ENCODE data around the gene RPS17. TPM values are rescaled to one million over a fixed set of nuclear protein-coding genes. Genes with fewer than 3 reads are reported as not detected.
A peak's percentile ranks its signal among the peaks of the same experiment; 100 is the strongest.

The RPS17 gene
- total and polyA plus RNA-seq, 10 of the 15 experiments (the other 5 are each of a cell fraction or from before 2014, with no cell fraction given): 1,223 to 7,871 (median 3,879) TPM

DNA sequence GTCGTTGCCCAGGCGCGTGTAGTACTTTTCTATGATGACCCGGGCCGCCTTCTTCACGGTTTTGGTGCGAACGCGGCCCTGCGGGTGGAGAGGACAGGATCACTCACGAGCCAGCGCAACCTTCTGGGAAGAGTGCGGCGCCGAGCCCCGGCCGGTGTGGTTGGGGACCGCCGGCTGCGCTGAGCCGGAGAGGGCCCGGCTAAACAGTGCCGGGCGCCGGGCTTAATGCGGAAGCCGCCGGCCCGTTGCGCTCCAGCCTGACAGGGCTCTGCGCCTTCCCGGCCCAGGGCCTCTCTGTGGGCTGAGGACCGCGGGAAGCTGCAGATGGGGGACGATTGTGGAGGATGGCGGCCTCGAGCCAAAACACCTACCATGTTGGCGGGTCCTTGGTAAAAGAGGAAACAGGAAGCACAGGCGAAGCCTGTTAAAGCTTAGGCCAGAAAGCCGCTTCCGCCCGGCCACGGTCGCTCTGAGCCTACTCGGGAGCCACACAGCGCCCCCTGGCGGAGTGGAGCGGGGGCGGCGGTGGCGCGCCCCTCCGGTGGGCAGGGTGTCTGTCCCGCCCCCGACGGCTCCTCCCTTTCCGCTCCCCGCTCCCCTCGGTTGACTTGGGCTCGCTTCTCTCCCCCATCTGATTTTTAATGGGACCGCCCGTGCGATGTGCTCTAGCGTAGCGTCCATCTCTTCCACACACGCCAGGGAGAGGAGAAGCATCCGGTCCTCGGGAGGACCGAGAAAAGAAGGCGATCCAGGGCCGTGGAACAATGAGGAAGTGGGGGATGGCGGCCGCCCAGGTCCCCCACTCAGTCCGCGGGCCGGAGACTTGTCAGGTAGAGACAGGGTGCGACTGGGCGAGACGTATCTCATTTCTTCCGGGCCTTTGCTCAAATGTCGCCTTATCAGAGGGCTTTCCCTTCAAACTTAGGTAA, at the start of gene RPS17 (continued):
- TF ChIP-seq RAD21 (IDR thresholded peaks at IDR 0.05; ENCODE audit: insufficient read depth, low read depth, low read length) (peak; percentile 14; the same call in 1 of the 2 replicates), STAT3 (IDR thresholded peaks at IDR 0.05; ENCODE audit: low read depth, low read length) (no peak), CHD2 (IDR thresholded peaks at IDR 0.05; ENCODE audit: borderline replicate concordance, low read depth, low read length) (peak; percentile 80; the same call in 1 of the 2 replicates), ZNF384 (IDR thresholded peaks at IDR 0.05; ENCODE audit: borderline replicate concordance, low read depth, low read length) (0 out of 2 replicates have a peak, but pooled peaks have one; percentile 25), TARDBP (IDR thresholded peaks at IDR 0.05; ENCODE audit: borderline replicate concordance) (peak; percentile 57; the same call in 1 of the 2 replicates), ETV6 (conservative IDR thresholded peaks at IDR 0.05 in 1 of 2, IDR thresholded peaks at IDR 0.05 in 1 of 2; ENCODE audit: borderline replicate concordance in 1 of 2, low read depth in 1 of 2) (peak in 1 of 2 experiments; percentile 77; a peak in 1 of 4 replicates), BMI1 (IDR thresholded peaks at IDR 0.05; ENCODE audit: borderline replicate concordance) (no peak), ZSCAN29 (IDR thresholded peaks at IDR 0.05) (peak; percentile 74; the same call in 1 of the 2 replicates), ESRRA (IDR thresholded peaks at IDR 0.05; ENCODE audit: low read length) (no peak), NR2C2 (IDR thresholded peaks at IDR 0.05; ENCODE audit: borderline replicate concordance, control insufficient read depth, insufficient read length, low read depth) (no peak), PAX5 (IDR thresholded peaks at IDR 0.05; ENCODE audit: borderline replicate concordance, low read depth, low read length) (peak; percentile 57; the same call in 1 of the 2 replicates), JUNB (IDR thresholded peaks at IDR 0.05) (no peak), SPI1 (IDR thresholded peaks at IDR 0.05; ENCODE audit: borderline replicate concordance, insufficient read depth, low read depth, low read length) (peak; percentile 75; the same call in 1 of the 2 replicates), RBBP5 (conservative IDR thresholded peaks at IDR 0.05) (peak; percentile 97; the same call in 1 of the 2 replicates), RCOR1 (conservative IDR thresholded peaks at IDR 0.05; ENCODE audit: low read depth, low read length) (0 out of 2 replicates have a peak, but pooled peaks have one; percentile 83), RELA (IDR thresholded peaks at IDR 0.05; ENCODE audit: borderline replicate concordance, partially characterized antibody) (peak; percentile 69), DPF2 (IDR thresholded peaks at IDR 0.05) (peak; percentile 76), EZH2 (IDR thresholded peaks at IDR 0.05; ENCODE audit: borderline replicate concordance, control insufficient read depth, low read depth, low read length) (no peak), MTA2 (IDR thresholded peaks at IDR 0.05; ENCODE audit: low read depth) (no peak), NR2F1 (conservative IDR thresholded peaks at IDR 0.05) (peak; percentile 30)
- TF ChIP-seq, protein P1, sequence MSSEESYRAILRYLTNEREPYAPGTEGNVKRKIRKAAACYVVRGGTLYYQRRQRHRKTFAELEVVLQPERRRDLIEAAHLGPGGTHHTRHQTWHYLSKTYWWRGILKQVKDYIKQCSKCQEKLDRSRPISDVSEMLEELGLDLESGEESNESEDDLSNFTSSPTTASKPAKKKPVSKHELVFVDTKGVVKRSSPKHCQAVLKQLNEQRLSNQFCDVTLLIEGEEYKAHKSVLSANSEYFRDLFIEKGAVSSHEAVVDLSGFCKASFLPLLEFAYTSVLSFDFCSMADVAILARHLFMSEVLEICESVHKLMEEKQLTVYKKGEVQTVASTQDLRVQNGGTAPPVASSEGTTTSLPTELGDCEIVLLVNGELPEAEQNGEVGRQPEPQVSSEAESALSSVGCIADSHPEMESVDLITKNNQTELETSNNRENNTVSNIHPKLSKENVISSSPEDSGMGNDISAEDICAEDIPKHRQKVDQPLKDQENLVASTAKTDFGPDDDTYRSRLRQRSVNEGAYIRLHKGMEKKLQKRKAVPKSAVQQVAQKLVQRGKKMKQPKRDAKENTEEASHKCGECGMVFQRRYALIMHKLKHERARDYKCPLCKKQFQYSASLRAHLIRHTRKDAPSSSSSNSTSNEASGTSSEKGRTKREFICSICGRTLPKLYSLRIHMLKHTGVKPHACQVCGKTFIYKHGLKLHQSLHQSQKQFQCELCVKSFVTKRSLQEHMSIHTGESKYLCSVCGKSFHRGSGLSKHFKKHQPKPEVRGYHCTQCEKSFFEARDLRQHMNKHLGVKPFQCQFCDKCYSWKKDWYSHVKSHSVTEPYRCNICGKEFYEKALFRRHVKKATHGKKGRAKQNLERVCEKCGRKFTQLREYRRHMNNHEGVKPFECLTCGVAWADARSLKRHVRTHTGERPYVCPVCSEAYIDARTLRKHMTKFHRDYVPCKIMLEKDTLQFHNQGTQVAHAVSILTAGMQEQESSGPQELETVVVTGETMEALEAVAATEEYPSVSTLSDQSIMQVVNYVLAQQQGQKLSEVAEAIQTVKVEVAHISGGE (CRISPR knock-in tag; IDR thresholded peaks at IDR 0.05): peak; percentile 43; the same call in 1 of the 2 replicates
- TF ChIP-seq, protein P2, sequence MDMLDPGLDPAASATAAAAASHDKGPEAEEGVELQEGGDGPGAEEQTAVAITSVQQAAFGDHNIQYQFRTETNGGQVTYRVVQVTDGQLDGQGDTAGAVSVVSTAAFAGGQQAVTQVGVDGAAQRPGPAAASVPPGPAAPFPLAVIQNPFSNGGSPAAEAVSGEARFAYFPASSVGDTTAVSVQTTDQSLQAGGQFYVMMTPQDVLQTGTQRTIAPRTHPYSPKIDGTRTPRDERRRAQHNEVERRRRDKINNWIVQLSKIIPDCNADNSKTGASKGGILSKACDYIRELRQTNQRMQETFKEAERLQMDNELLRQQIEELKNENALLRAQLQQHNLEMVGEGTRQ (IDR thresholded peaks at IDR 0.05; ENCODE audit: borderline replicate concordance, low read depth, low read length): no peak
- TF ChIP-seq, protein P3, sequence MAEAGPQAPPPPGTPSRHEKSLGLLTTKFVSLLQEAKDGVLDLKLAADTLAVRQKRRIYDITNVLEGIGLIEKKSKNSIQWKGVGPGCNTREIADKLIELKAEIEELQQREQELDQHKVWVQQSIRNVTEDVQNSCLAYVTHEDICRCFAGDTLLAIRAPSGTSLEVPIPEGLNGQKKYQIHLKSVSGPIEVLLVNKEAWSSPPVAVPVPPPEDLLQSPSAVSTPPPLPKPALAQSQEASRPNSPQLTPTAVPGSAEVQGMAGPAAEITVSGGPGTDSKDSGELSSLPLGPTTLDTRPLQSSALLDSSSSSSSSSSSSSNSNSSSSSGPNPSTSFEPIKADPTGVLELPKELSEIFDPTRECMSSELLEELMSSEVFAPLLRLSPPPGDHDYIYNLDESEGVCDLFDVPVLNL (IDR thresholded peaks at IDR 0.05; ENCODE audit: low read depth, low read length): peak; percentile 49; the same call in 1 of the 2 replicates
- TF ChIP-seq, protein P4, sequence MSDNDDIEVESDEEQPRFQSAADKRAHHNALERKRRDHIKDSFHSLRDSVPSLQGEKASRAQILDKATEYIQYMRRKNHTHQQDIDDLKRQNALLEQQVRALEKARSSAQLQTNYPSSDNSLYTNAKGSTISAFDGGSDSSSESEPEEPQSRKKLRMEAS (IDR thresholded peaks at IDR 0.05; ENCODE audit: low read depth, low read length): peak; percentile 89
